NK-92 treated with Interleukin-12 subunit alpha and Interleukin-12 subunit beta, amount 100 ng/mL, for 24 hours (cell line): ENCODE measurements around the gene SKP1.

Source experiments
- DNase-seq: peaks from one replicate; lab custom pipeline; 2025; lab: John Stamatoyannopoulos, UW

SKP1 gene

DNA sequence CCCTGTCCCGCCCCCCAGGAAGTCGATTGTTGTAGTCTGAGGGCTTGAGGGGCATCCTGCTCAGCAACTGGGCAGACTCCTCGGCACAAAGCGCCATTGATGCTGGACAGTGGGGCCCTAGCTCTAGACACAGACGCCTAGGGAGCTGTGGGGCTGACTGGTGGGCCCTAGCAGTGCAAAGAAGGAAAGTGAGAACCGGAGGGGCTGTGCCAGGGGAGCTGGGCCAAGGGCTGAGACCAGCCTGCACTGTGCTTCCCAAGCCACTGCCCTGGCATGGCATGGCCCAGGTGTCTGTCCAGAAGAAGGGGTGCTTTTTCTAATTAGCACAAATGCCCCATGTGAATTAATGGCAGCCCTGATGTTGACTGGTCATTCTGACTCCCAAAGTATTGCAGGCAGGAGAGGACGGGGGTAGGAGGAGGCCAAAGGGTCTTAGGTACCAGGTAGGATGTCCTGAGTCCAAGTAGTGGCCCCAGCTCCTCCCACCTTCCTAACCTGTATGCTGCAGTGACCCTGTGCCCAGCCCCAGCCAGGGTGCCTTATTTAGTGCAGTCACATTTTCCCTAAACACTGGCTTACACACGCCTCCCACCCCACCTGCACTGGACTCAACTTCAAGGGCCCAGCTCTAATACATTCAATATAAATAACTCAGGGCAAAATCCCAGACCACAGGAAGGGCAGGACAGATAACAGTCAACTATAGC is 46.4 kb downstream of the SKP1 start:
- DNase-seq: no peak

DNA sequence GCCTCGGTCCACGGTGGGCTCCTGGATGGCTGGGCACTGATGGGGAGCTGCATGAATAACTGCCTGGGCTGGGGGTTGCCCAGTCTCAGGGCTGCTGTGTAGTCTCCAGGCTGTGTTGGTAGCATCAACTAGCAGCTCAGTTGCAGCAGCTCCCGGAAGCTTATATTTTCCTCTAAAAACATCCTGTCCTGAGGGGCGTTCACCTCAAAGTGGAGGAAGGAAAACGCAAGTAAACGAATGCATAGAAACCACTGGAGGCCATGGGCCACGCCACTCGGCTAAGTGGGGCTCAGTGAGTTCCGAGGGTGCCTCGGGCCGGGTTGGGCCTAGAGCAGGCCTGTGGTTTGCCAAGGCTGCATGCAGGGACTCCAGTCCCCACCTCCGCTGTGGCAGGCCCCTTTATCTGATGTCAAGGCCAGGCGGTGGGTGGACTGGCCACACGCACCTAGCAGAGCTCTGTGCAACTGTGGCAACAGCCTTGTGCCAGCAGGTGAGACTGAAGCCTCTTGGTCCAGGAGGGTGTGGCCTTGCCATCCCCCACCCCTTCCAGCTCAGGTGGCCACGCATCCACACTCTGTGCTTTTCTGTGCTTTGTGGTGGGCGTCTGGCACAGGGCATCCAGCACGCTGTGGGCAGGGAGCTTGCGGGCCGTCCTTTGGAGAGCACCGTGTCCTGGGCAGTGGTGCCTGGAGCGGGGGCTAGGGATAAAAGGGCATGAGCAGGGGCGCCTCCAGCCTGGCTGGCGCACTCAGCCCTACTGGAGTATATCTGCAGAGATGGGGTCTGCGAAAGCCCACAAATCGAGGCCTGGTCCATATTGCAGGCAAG is 47.1 kb downstream of the SKP1 start:
- no peak for DNase-seq

DNA sequence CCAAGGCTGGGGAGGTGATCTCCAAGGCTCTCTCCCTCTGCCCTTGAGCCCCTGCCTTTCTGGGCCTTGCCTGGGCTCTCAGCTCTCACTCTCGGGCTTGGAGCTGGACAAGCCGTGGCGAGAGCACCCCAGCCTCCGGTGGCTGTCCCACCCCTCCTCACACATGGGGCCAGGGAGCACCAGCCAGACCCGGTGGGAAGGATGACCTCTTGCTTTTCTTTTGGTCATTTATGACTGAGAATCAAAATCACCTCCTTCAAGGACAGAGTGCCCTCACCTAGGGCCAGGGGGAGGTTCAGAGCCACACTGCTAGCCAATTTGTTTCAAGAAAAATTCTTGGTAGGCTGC is 48.1 kb downstream of the SKP1 start:
- DNase-seq: no peak

DNA sequence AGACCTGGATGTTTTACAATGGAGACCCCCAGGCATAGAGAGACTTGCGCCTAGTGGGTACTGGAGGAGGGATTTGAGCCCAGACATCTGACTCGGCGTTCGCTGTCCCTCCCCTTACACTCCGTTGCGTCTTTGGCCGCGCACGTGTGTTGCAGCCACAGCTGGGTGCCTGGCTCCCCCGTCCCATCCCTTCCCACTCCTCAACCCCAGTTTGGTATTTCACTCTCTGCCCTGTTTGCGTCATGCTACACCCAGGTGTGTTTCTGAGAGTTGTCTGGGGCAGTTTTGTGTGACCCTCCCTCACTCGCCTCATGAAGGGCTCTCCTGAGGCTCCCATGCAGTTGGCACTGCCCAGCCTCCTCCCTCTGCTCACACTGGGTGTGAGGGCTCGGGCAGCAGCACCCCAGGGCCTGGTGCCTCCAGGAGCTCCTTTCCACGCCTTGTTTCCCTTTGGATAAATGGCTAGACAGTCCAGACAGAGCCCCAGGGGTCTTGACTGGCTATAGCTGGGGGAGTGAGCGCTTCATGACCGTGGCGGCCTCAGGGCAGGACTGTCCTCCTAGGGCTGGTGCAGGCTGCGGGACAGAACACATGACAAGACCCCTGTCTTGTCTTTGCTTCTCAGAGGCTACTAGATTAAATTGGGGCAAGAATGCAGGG is 48.6 kb downstream of the SKP1 start:
- no peak for DNase-seq

DNA sequence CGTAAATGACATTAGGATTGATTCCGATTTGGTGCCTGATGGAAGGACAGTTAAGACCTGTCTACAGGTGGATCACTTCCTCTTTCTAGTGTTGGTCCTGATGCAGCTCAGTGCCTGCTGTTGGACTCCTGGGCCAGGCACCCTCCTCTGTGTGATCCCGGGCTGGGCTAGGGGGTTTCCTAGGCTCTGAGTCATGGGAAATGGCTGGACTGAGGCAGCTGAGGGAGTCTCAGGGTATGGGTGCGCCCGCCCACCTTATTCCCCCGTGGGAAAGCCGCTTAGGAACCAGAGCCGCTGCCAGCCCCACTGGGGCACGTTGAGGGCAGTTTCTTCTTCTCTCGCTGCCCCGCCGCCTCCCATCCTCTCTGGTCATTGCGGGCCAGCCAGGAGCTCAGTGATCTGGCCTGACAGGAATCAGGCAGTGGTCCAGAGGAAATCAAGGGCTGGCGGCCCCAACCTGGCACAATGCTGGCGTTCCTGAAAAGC is 49.3 kb downstream of the SKP1 start:
- no peak for DNase-seq

DNA sequence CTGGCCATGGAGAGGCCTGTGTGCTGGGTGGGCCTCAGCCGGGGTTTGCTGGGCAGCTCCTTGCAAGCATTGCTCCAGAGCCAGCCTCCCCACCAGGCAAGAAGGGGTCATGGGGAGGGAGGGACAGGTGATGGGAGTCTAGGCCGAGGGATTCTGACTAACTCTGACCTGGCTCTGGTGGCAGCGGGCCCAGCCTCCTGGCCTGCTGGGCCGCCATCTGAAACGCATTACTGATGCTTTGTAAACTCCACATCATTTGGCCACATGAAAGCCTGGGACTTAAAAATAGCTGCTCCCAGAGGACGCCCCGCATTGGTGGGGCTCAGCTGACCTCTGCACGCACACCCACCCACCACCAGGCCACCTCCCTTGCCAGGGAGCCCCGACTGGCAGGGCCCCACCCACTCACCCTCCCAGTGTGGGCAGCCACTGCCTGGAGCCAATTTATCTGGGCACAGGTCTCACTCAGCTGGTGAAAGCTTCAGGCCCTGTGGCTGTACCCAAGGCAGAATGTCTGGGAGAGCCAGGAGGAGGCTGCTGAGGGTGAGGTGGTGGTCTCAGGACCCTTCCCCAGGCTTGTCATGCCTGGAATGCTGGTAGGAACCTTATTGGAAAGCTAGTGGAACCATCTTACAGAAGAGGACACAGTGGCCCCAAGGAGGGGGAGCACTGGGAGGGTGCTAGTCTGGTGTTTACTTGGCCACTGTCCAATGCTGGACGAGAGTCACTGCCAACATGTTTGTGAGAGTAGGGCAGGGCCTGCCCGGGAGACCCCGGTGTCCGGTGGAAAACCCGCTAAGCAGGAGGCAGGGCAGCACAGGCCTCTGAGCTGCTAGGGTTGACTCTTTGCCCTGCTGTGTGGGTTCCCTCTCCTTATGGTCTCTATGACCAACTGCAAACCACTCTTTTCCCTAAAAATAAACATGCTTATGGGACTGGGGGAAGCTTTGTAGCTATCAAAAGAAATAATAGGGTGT is 51.4 kb downstream of the SKP1 start:
- DNase-seq: no peak

DNA sequence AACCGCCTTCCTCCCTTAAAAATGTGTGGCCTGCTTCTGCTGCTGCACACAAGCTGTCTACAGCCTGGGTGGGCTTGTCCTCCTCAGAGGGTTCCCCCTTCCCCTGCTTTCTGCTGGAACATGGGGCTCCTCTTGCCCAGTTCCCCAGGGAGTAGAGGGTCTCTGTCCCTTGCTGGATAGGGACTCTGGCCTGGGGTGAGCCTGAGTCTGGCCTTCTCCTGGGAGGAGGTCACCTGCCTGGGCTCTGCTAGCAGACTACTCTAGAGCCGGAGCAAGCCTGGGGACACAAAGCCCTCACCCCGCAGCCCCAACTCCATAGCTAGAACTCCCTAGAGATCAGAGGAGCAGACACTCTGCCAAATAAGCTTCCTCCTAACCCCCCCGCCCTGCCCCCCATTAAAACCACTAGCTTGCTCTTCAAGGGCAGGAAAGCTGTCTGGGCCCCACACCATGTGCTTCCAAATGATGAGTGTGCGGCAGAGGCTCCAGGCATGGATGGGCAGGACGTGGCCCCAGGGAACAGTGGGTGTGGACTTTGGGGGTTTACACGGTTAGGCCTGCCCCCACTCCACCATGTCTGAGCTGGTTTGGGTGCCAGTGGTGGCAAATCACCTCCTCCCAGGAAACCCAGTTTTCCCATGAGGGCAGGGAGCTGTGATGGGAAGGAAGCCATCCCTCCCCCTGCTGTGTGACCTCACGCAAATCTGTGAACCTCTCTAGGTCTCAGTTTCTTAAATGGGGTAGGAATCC is 52.3 kb downstream of the SKP1 start:
- DNase-seq: no peak

DNA sequence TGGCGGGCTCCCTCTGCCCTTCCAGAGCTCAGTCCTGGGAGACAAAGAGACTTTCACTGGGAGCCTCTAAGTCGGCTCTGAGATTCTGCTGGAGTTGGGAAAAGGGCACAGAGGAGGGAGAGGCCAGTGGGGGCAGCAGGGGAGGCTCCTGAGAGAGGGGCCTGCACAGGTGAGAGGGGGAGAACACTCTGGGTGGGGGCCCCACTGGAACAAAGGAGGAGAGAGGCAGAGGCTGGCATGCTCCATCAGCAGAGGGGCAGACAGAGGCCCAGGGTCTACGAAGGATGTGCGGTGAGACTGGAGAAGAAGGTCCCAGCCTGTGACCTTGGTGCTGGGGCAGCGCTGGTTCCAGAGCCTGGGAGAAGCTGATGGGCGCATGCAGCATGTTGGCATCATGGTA is 53.4 kb downstream of the SKP1 start:
- no peak for DNase-seq

DNA sequence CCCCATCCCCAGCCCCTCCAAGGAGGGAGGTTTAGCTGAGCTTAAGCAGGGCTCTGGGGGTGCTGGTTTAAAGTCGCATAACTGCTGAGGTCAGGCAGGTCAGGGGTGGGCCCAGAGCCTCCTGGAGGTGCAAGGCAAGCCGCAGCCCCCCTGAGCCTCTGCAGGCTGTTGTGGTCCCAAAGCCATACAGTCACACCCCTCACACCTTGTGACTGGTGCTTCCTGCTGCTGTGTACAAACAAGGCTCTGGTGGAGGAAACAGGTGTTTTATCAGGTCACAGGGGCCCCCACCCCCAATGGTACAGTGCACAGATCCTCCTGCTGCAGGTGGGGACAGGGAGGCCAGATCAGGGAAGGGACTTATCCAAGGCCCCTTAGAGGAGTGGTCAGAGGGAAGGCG is 54.2 kb downstream of the SKP1 start:
- peak; percentile 71 for DNase-seq

DNA sequence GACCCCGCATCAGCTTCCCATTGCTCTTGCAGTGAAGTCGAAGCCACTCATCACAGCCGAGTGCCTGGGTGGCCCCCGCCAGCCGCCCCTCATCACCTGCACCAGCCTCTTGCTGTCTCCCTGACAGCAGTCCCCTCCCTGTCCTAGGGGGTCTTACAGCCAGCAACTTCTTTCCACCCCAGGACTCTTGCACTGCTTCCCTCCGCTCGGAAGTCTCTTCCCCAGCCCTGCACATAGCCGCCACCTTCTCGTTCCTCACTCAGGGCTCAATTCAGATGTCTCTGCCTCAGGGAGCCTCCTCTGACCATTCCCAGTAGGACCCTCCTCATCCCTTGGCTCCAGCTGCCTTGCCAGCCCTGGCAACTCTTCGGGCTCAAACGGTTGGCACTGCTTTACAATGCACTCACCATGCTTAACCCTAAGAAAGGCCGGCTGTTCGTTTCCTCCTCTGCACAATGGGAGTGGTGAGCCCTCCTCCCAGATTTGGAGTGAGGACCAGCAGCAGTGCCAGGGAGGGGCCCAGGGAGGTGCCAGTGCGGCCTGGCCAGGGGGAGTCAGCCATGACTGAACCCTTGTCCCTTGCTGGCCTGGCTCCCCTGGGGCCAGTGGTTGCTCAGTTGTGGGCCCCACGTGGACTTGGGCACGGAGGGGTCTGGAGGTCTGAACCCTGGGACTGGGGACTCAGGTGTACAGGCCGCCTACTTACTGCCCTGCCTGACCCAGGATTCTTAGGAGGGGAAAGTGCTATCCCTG is 56.2 kb downstream of the SKP1 start:
- DNase-seq: no peak

DNA sequence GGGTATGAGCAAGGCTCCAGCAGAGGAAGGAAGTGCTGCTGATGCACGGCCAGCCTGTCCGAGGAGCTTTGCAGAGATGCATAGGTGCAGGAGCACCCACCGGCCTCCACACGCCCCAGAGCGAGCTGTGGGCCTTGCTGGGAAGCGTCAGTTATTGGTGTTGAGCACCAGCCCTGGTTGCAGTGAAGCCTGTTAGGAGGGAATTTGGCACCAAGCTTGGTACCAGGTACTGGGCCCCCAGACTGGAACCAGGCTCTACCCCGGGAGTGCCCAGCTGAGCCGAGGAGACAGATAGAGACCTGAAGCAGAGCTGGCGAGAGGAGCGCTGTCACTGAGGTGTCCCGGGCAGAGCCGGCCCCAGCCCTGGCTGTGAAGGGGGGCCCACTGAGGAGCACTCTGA is 57.0 kb downstream of the SKP1 start:
- no peak for DNase-seq

DNA sequence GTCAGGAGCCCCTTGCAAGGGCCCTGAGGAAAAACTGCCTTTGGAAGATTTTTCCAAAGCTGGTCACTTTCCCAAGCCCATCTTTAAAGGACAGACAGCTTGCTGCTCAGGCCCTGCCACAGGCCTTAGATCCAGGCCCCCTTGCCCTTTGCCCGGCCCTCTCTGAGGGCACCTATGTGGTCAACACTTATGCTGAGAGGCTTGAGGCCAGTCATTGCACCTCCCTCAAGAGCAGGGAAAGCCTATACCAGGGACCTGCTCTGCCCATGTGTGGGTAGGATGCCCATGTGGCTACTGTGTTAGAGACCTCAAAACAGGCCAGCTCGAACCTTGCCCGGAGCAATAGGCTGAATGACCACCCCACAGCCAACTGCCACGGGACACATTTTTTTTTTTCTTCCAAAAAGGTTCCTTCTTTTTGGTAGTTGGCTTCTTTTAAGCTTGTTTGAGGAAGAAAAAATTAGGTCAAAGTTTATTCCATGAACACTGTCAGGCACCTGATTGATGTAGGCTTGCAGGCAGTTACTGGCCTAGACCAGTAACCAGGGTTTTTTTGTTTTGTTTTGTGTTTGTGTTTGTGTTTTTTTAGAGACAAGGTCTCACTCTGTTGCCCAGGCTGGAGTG is 58.4 kb downstream of the SKP1 start:
- no peak for DNase-seq

DNA sequence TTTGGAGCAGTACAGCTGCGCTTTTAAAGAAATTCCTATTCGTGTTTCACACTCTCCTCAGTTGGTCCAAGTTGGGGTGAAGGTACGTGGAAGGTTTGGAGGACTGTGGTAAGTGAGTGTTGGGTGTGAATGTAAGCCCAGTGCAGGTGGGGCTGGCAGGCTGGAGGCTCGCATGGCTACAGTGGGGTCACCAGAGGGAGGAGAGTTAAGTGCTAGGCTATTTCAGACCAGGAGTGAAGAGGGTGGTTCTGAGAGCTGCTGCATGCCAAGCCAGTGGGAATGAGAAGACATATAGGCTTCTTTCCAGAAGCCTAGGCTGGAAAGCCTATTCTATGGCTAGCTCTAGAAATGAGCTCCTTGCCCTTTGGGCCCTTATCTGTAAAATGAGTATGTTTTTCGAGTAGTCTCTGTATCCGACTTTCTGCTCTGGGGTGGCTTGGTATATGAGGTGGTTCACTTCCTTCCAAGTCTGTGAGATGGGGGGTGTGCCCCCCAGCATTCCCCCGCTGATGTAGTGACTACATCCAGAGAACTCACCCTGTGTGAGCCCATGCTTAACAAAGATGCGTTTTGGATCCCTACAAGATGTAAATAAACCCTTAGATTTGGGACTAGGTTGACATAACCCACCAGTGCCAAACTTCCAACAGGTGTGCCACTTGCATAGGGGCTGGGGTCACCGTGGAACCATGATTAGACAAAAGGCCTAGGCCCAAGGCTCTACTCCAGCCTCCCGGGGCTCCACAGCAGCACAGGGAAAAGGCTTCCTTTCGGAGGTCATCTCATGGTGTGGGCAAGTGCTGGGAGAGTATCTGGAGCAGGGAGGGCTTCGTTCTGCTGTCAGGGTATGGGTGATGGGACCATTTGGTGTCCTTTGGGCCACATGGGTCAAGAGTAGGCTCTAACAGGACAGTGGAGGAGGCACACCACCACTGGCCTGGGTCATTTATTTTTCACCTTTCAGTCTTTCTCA is 59.7 kb downstream of the SKP1 start:
- no peak for DNase-seq

DNA sequence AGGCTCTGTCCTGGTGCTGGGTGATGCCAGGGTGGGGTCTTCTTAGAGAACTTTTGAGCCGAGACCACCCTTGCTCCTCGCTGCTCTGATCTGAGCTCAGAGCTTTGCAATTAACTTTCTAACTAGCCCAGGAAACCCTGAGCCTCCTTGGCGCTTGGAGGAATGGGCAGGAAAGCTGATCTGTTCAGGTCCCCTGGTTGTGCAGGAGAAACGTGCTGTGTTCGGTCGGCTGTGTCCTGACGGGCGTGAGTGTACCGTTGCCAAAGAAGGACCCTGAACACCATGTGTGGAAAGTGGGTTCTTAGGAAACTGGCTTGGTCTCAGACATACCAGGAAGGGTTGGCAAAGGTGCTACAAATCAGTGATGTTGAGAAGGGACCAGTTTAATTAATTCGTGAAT is 60.5 kb downstream of the SKP1 start:
- no peak for DNase-seq

DNA sequence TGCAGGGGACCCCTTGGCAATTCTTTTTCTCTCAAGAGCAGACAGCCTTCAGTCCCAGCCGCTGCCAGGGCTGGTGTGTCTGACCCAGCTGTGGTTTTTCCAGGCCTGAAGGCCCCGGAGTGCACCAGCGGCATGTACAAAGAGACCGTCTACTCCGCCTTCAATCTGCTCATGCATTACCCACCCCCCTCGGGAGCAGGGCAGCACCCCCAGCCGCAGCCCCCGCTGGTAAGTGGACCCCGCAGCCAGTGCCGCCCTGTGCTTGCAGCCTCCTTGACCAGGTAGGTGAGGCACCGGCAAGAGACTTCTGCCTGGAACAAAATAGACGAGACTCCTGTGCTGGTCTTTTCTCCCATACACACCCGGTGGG is 61.0 kb downstream of the SKP1 start:
- DNase-seq: no peak

DNA sequence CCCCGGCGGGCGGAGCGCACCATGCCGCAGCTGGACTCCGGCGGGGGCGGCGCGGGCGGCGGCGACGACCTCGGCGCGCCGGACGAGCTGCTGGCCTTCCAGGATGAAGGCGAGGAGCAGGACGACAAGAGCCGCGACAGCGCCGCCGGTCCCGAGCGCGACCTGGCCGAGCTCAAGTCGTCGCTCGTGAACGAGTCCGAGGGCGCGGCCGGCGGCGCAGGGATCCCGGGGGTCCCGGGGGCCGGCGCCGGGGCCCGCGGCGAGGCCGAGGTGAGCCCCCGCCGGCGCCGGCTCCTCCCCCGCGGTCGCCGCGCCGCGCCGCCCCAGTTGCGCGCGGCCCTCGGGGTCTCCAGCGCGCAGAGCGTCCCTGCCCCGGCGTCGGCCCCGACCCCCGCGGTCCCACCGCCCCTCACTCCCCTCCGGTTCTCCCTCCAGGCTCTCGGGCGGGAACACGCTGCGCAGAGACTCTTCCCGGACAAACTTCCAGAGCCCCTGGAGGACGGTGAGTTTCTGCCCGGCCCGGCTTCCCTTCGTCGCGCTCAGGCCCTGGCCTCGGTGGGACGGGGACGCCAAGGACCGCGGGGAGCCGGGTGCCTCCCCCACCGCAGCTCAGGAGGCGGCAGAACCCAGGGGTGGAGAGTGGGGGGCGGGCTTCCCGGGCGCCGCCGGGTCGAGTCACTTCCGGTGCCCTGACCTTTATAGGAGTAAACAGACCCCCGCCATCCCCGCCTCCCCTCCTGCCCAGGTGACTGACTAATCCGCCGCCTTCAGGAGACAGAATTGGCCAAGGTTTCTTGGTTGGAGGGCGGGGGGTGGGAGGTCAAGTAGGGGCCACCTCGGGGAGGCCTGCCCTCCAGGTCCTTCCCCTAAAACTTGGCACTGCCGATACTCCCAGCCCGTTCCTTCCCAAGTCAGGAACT is 61.6 kb downstream of the SKP1 start:
- no peak for DNase-seq
